GM15510 (cell line): ENCODE data around the gene ZKSCAN5.

ENCODE experiments used
- POLR2A ChIP-seq: IDR thresholded peaks from 3 replicates; pipeline ENCODE4 v1.6.1; 2011; ENCODE audit warnings: borderline replicate concordance; ENCODE audit not compliant: insufficient read length; ENCODE audit errors: extremely low read depth

ZKSCAN5 gene

GRCh38 chr7:99478464-99479440 is 25.7 kb upstream of the ZKSCAN5 start:
- TF ChIP-seq POLR2A = no peak

GRCh38 chr7:99485094-99485493 is 19.4 kb upstream of the ZKSCAN5 start:
- TF ChIP-seq POLR2A = no peak

- no peak for TF ChIP-seq POLR2A
Observed at GRCh38 chr7:99489235-99489634, 15.2 kb upstream of the ZKSCAN5 start.

GRCh38 chr7:99490878-99491277 is 13.6 kb upstream of the ZKSCAN5 start:
- TF ChIP-seq POLR2A = no peak

- TF ChIP-seq POLR2A = no peak
Observed at GRCh38 chr7:99493823-99494222, 10.6 kb upstream of the ZKSCAN5 start.

- TF ChIP-seq POLR2A = no peak
Observed at GRCh38 chr7:99497766-99498545, 6.5 kb upstream of the ZKSCAN5 start.

- TF ChIP-seq POLR2A = no peak
Observed at GRCh38 chr7:99498546-99498944, 5.9 kb upstream of the ZKSCAN5 start.

- no peak for TF ChIP-seq POLR2A
Observed at GRCh38 chr7:99499371-99499720, 5.1 kb upstream of the ZKSCAN5 start.

- TF ChIP-seq POLR2A = peak; percentile 64
Observed at GRCh38 chr7:99499721-99500636, 4.5 kb upstream of the ZKSCAN5 start, which contains the start of gene ZNF394. ZNF394 (minus strand) TSS chr7:99500281; CDS start chr7:99500093, 188 bp downstream.

- no peak for TF ChIP-seq POLR2A
Observed at GRCh38 chr7:99500637-99501009, 3.8 kb upstream of the ZKSCAN5 start.

GRCh38 chr7:99504281-99504602 is 220 bp upstream of the ZKSCAN5 start:
- no peak for TF ChIP-seq POLR2A

- no peak for TF ChIP-seq POLR2A
Observed at GRCh38 chr7:99505324-99505662, 831 bp downstream of the ZKSCAN5 start.

GRCh38 chr7:99514050-99514449 is 9.6 kb downstream of the ZKSCAN5 start:
- no peak for TF ChIP-seq POLR2A

- TF ChIP-seq POLR2A = no peak
Observed at GRCh38 chr7:99521399-99521798, 16.9 kb downstream of the ZKSCAN5 start.
